Measurements from ENCODE around the gene PCDHB10.

PCDHB10 gene

GRCh38 chr5:141241496-141241895 is 49.3 kb downstream of the PCDHB10 start:
- no peak for DNase-seq (ENCODE audit: low read depth)
- H3K4me3 ChIP-seq (ENCODE audit: low read length) = no peak overlapping the region
- TF ChIP-seq, protein P1, sequence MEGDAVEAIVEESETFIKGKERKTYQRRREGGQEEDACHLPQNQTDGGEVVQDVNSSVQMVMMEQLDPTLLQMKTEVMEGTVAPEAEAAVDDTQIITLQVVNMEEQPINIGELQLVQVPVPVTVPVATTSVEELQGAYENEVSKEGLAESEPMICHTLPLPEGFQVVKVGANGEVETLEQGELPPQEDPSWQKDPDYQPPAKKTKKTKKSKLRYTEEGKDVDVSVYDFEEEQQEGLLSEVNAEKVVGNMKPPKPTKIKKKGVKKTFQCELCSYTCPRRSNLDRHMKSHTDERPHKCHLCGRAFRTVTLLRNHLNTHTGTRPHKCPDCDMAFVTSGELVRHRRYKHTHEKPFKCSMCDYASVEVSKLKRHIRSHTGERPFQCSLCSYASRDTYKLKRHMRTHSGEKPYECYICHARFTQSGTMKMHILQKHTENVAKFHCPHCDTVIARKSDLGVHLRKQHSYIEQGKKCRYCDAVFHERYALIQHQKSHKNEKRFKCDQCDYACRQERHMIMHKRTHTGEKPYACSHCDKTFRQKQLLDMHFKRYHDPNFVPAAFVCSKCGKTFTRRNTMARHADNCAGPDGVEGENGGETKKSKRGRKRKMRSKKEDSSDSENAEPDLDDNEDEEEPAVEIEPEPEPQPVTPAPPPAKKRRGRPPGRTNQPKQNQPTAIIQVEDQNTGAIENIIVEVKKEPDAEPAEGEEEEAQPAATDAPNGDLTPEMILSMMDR (conservative IDR thresholded peaks at IDR 0.05; ENCODE audit: low read length) = no peak

Data from AG10803 (cell line).